Kidney (tissue), 14 donors: Measurements from ENCODE around the gene ABCG1. TPM values are rescaled to one million over a fixed set of nuclear protein-coding genes. Genes with fewer than 3 reads are reported as not detected.

Source experiments
- DNase-seq, 5 donors: peaks; one replicate each; pipeline ENCODE4 v3.0.0-alpha.2; 2013 to 2020
- FAIRE-seq: peaks from 2 replicates; lab custom pipeline; 2012; peaks lifted over from hg19 to GRCh38; lab: Jason Lieb, UNC
- H3K27ac ChIP-seq, 2 donors: one replicate each; pipeline ENCODE4 v1.7.0; 2013; ENCODE audit warnings: low read depth in 2 of 2, low read length in 2 of 2, inconsistent platforms in 1 of 2
- H3K27me3 ChIP-seq: one replicate; pipeline ENCODE4 v1.7.1; 2013; ENCODE audit warnings: low read length, inconsistent platforms; ENCODE audit not compliant: control insufficient read depth, insufficient read depth
- H3K36me3 ChIP-seq, 3 donors: one replicate each; pipeline versions ENCODE4 v1.7.0 to v1.7.1; 2013; ENCODE audit warnings: low read length in 3 of 3, control low read depth in 1 of 3, inconsistent platforms in 1 of 3; ENCODE audit not compliant: insufficient read depth in 3 of 3, control insufficient read depth in 2 of 3
- H3K4me1 ChIP-seq, 3 donors: one replicate each; pipeline versions ENCODE4 v1.7.0 to v1.7.1; 2013; ENCODE audit warnings: low read length in 3 of 3, inconsistent platforms in 1 of 3, low read depth in 1 of 3; ENCODE audit not compliant: control insufficient read depth in 2 of 3, insufficient read depth in 2 of 3
- H3K4me3 ChIP-seq, 3 donors: one replicate each; pipeline versions ENCODE4 v1.7.0 to v1.8.1; 2013; ENCODE audit warnings: low read length in 3 of 3, control low read depth in 1 of 3, inconsistent platforms in 1 of 3
- H3K9ac ChIP-seq, 3 donors: one replicate each; pipeline versions ENCODE4 v1.7.0 to v1.7.1; 2013; ENCODE audit warnings: low read length in 3 of 3, control low read depth in 1 of 3, inconsistent platforms in 1 of 3
- H3K9me3 ChIP-seq, 3 donors: one replicate each; pipeline versions ENCODE4 v1.7.0 to v1.7.1; 2013; ENCODE audit warnings: low read length in 3 of 3, control low read depth in 1 of 3, inconsistent platforms in 1 of 3; ENCODE audit not compliant: control insufficient read depth in 2 of 3, insufficient read depth in 1 of 3
- intact Hi-C: fragments of 100-400 bp; cut with DNase I; formaldehyde crosslinking; loops from one replicate; pipeline ENCODE4 v1.11.1; 2022
- polyA plus RNA-seq: library from polyadenylated mRNA; stranded (reverse); fragments of 350-450 nt; fragmentation: Illumina TruSeq; extraction: RNeasy Lipid Tissue Mini Kit (QIAGEN cat#74804); gene quantifications from one replicate; pipeline ENCODE4 v1.2.3, GENCODE V29; 2014; ENCODE audit warnings: low read depth, low replicate concordance; ENCODE audit not compliant: insufficient read depth
- total RNA-seq: library from RNA; stranded (reverse); fragmentation: NEBNext Ultra II Directional; extraction: Animal tissue kit (Norgen Biotek cat#: 25700); gene quantifications from one replicate; pipeline ENCODE4 v1.2.1, GENCODE V29; 2021
- TF ChIP-seq, protein P1 (sequence below): IDR thresholded peaks from 3 replicates; pipeline ENCODE4 v1.5.1; 2012; ENCODE audit warnings: mild to moderate bottlenecking, moderate library complexity, borderline replicate concordance; ENCODE audit not compliant: insufficient read depth; ENCODE audit errors: extremely low read depth
- donor health status: control.
- donor health status: control.
- donor health status: control.
- donor health status: control.
- donor health status: control.
- donor health status: DM: yes; HTN: yes; CAD: no.
- donor health status: Normal renal cell carcinoma (clear cell type).

The ABCG1 gene
- total and polyA plus RNA-seq, 2 donors from 2014 or later, result 5.6 to 27.6 TPM

DNA sequence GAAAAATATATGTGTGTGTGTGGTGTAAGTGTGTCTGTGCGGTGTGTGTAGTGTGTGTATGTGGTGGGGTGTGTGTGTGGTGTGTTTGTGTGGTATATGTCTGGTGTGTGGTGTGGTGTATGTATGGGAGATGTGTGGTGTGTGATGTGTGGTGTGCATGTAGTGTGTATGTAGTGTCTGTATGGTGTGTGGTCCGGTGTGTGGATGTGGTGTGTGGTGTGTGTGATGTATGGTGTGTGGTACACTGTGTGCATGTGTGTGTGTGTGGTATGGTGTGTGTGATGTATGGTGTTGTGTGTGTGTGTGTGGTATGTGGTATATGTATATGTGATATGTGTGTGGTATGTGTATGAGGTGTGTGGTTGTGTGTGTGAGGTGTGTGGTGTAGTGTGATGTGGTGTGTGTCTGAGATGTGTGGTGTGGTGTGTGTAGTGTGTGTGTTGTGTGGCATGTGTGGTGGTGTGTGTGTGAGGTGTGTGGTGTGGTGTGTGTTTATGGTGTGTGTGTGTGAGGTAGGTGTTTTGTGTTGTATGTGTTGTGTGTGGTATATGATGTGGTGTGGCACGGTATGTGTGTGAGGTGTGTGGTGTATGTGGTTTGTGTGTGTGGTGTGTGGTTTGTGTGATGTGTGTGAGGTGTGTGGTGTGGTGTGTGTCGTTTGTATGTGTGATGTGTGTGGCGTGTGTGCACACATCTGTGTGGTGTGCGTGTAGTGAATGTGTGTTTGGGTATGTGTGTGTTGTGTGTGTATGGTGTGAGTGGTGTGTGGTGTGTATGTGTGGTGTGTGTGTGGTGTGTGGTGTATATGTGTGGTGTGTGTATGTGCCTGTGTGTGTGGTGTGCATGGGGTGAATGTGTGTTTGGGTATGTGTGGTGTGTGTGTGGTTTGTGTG, 35.3 kb upstream of the ABCG1 start:
- H3K27me3 ChIP-seq, result no peaks in the 10 kb centered on the region
- no peak overlapping the region for H3K9ac ChIP-seq
- TF ChIP-seq, protein P1, sequence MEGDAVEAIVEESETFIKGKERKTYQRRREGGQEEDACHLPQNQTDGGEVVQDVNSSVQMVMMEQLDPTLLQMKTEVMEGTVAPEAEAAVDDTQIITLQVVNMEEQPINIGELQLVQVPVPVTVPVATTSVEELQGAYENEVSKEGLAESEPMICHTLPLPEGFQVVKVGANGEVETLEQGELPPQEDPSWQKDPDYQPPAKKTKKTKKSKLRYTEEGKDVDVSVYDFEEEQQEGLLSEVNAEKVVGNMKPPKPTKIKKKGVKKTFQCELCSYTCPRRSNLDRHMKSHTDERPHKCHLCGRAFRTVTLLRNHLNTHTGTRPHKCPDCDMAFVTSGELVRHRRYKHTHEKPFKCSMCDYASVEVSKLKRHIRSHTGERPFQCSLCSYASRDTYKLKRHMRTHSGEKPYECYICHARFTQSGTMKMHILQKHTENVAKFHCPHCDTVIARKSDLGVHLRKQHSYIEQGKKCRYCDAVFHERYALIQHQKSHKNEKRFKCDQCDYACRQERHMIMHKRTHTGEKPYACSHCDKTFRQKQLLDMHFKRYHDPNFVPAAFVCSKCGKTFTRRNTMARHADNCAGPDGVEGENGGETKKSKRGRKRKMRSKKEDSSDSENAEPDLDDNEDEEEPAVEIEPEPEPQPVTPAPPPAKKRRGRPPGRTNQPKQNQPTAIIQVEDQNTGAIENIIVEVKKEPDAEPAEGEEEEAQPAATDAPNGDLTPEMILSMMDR, result no peak
- no peaks in the 10 kb centered on the region for H3K36me3 ChIP-seq
- H3K9me3 ChIP-seq, result no peaks in the 10 kb centered on the region
- H3K4me1 ChIP-seq, result peaks cover 0 to under 1% (median 0%) of the 10 kb centered on the region in 3 donors
- no peak for FAIRE-seq
- H3K4me3 ChIP-seq, result peak overlapping the region in 1 of 3 donors; percentile 2
- intact Hi-C loops, result no loop called here
- DNase-seq, result no peak
- H3K27ac ChIP-seq, result no peak overlapping the region

DNA sequence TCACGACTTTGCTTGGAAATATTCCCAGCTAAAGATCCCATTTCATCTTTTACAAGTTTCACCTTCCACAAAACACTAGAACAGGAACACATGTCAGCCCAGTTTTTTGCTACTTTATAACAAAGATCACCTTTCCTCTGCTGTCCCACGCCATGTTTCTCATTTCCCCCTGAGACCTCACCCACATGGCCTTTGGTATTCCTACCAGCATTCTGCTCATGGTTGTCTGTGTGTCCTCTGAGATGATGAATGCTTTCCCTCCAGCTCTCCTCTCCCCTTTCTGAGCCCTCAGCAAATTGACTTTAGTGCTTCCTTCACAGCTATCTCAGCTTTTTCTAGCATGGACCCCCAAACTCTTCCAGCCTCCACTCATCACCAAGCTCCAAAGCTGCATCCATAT, 32.3 kb upstream of the ABCG1 start:
- no peak overlapping the region for H3K9ac ChIP-seq
- no peaks in the 10 kb centered on the region for H3K36me3 ChIP-seq
- TF ChIP-seq, protein P1, result no peak
- DNase-seq (no peak), FAIRE-seq (no peak)
- intact Hi-C loops, result no loop called here
- peaks cover 0 to 3% (median 2%) of the 10 kb centered on the region in 3 donors for H3K4me1 ChIP-seq
- no peak overlapping the region for H3K27ac ChIP-seq
- H3K9me3 ChIP-seq, result no peaks in the 10 kb centered on the region
- no peaks in the 10 kb centered on the region for H3K27me3 ChIP-seq
- H3K4me3 ChIP-seq, result no peak overlapping the region

DNA sequence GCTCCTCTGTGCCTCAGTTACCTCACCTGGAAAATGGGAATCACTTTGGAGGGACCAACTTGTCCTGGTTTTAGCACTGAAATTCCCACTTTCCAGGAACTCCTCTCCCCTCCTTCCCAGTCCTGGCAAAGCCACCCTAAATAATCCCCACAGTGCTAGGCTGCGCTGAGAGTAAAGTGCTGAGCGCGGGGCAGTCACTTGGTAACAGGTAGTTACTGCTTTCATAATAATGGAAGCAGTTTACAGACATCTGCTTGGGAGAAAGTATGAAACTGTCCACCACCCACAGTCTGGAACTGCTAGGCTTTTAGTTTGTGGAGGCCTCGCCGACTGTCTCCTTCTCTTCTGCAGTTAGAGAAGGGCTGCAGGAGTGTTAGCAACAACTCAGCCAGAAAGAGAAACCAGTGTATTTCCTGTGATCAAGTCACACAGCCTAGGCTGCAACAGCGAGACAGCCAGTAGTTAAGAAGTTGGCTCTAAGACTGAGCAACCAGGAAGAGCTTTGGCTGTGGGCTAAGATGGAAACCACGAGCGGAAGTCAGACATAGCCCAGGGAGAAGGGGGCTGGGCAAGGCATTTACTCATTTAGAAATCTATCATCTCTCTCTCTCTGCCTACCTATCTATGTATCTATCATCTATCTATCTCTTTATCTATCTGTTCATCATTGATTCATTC, 30.8 kb upstream of the ABCG1 start:
- intact Hi-C loops, result no loop called here
- no peak overlapping the region for H3K27ac ChIP-seq
- peaks cover 0 to 3% (median 2%) of the 10 kb centered on the region in 3 donors for H3K4me1 ChIP-seq
- DNase-seq, result no peak
- TF ChIP-seq, protein P1, result no peak
- no peaks in the 10 kb centered on the region for H3K36me3 ChIP-seq
- H3K27me3 ChIP-seq, result no peaks in the 10 kb centered on the region
- no peak for FAIRE-seq
- H3K4me3 ChIP-seq, result no peak overlapping the region
- no peak overlapping the region for H3K9ac ChIP-seq
- no peaks in the 10 kb centered on the region for H3K9me3 ChIP-seq
